GM18867 (cell line): Measurements from ENCODE around the gene KCNIP1.

Source experiments
- ATAC-seq: cut with Tn5 transposase; IDR thresholded peaks from one replicate; pipeline ENCODE4 v1.9.1; 2021; ENCODE audit warnings: mild to moderate bottlenecking, moderate library complexity; ENCODE audit not compliant: unreplicated experiment

The KCNIP1 gene

GRCh38 chr5:170639221-170639925 lies 135.6 kb downstream of the KCNIP1 start:
- no peak for ATAC-seq

- ATAC-seq: no peak
Measured at GRCh38 chr5:170640731-170641588, 137.1 kb downstream of the KCNIP1 start.

DNA sequence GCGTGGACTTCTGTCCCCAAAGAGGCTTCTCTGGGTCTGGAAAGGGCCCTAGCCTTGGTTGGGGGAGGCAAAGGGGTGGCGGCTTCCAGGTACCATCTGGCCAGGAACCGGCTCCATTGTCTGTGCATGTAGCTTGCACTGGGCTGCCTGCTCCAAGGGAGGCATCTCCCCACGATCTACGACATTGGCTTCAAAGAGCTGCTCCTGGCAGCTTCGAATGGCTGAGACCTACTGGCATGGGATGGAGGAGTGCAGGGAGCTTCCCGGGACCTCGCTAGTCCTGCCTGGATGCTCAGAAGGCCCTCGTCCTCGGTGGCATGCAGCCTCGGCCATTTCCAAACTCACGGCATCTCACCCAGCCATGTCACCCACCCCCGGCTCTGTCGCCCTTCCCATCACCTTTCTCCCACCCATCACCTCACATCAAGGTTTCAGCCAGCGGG lies 137.8 kb downstream of the KCNIP1 start:
- no peak for ATAC-seq

GRCh38 chr5:170642066-170642735 lies 138.4 kb downstream of the KCNIP1 start:
- no peak for ATAC-seq

DNA sequence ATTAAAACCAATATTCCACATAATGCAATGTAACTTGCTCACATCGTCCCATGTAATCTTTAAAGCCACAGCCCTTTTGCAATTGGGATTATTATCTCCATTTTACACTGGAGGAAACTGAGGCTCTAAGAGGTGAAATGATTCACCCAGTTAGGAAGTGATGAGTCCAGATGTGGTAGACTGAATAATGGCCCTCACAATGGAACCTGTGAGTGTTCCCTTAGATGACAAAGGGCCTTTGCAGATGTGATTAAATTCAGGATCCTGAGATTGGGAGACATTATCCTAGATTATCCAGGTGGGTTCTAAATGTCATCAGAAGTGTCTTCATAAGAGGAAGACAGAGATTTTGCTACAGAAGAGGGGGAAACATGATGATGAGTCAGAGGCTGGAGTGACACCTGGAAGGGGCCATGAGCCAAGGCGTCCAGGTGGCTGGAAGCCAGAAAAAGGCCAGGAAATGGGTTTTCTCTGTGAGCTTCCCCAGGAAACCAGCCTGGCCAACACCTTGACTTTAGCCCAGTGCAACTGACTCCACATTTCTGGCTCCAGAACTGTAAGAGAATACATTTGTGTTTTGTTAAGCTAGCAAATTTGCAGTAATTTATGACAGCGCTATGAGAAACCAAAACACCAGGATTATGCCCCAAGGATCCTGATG lies 139.1 kb downstream of the KCNIP1 start:
- no peak for ATAC-seq

DNA sequence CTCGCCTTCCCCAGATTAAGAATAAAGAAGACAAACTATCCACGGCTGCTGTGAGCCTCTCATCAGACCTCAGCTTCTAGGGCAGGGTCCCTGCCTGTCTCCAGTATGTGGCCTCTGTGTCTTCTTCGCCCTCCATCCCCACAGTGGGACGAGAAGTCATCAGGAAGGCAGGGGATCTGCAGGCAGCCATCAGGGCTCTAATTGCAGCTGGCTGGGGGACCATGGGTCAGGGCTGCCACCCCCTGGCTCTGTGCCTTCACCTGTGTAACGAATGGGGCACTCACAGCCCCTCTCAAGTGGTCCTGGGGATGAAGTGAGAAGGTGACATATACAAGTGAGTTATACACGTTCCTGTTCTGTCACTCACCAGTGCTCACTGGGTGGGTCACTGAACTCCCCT lies 139.8 kb downstream of the KCNIP1 start:
- no peak for ATAC-seq

DNA sequence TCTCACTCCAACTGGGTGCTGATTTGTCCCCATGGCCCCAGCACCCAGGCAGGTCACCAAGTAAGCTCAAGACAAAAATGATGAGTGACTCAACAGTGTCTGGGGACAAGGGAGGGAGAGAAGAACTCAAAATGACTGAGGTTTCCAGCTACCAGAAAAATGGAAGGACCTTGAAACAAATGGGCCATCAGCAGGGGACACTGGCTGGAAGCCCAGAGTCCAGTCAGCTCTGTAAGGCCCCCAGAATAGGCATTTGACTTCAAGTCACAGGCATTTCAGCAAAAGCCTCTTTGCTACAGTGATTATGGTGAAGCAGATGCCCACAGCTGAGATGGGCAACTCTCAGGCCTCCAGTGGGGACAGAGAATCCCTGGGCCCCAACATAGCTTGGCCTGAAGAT lies 140.7 kb downstream of the KCNIP1 start:
- no peak for ATAC-seq

DNA sequence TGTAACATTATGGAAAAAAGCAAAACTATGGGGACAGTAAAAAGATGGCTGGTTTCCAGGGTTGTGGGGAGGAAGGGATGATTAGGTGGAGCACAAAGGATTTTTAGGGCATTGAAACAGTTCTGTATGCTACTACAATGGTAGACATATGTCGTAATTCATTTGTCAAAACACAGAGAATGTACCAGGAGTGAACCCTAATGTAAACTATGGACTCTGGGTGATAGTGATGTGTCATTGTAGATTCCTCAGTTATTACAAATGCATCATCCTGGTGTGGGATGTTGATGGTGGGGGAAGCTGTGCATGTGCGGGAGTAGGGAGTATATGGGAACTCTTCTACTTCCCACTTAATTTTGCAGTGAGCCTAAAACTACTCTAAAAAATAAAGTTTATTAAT lies 144.7 kb downstream of the KCNIP1 start:
- ATAC-seq: no peak

DNA sequence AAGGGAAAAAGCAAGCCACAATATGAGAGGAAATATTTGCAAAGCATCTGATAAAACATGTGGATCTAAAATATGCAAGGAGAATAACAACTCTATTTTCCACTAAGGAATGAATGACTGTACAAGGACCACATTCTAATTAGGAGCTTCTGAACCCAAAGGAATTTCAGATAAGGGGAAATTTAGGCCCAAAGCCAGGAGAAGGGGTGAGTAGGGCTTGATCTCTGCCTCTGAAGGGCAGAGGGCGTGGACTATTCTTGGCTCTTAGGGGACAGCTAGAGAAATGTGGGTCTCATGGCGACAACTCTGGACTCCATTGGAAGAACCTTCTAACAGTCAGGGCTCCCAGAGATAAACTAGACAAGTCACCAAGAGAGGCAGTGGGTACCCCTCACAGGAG lies 147.0 kb downstream of the KCNIP1 start:
- no peak for ATAC-seq

DNA sequence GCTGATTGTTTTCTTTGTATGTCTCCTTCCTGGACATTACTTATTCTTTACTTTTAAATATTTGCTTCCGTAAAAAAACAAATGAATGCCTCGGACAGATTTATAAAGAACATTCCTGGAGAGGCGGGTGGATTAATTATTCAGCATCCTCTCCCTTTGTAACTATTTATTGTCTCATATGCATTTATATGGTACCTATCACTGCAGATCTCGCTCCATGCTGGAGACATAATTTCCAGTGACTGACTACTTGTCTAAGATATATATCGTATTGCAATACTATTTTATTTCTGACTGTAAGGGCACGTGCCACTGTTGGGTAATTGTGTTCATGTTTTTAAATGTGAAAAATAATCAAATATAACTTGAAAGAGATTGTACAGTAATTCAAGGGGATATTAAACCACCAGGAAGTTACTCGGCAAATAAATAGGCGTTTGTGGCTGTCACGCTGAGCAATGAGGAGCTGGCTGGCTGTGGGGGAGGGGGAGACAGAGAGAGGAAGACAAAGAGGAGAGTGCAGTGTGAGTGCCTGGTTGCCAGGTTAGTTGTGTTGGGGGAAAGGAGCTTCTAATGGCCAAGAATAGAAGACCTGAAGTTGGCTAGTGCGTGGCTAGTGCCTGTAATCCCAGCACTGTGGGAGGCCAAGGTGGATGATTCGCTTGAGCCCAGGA lies 147.9 kb downstream of the KCNIP1 start:
- no peak for ATAC-seq

- no peak for ATAC-seq
Measured at GRCh38 chr5:170655476-170655875, 151.7 kb downstream of the KCNIP1 start.

- ATAC-seq: no peak
Measured at GRCh38 chr5:170655920-170656319, 152.1 kb downstream of the KCNIP1 start.

GRCh38 chr5:170656346-170656745 lies 152.5 kb downstream of the KCNIP1 start:
- ATAC-seq: no peak

- no peak for ATAC-seq
Measured at GRCh38 chr5:170660531-170660930, 156.7 kb downstream of the KCNIP1 start.

- peak; percentile 84 for ATAC-seq
Measured at GRCh38 chr5:170662966-170663365, 159.1 kb downstream of the KCNIP1 start.

DNA sequence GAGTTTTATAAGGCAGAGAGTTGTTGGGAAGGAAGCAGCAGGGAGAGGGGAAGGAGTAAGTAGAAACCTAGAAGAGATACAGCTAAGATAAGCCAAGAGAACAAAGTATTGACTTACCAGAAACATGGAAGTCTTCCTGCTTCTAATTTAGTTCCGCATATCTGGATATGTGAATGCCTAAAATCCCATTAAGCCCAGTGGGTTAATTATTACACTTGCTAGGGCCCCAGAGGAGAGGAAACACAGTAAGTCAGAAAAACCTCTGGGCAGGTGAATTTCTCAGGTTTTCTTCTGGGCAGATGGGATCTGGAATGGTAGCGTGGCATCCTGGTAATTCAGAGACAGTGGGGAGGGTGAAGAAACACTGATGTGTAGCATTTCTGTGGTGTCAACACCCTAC lies 175.0 kb downstream of the KCNIP1 start:
- ATAC-seq: no peak

DNA sequence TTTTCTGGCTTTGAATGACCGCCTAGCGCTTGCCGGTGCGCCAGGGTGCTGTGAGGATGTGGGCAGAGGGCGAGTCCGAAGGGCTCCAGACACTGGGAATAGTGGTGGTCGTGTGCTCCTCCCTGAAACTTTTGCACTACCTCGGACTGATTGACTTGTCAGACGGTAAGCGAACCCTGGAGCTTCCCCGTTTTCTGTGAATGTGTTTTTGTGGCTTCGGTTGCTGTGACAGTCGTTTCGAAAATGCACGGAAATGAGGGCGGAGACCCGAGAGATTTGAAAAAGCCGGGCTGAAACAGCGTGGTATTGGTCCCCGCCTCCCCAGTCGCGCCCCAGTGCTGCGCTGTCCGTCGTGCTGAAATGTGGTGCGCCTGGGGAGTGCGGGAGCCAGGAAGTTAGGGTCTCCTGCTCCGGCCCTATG lies 177.2 kb downstream of the KCNIP1 start:
- ATAC-seq: peak; percentile 63

GRCh38 chr5:170691657-170692056 lies 187.8 kb downstream of the KCNIP1 start:
- no peak for ATAC-seq

GRCh38 chr5:170693701-170694100 lies 189.9 kb downstream of the KCNIP1 start:
- ATAC-seq: no peak

DNA sequence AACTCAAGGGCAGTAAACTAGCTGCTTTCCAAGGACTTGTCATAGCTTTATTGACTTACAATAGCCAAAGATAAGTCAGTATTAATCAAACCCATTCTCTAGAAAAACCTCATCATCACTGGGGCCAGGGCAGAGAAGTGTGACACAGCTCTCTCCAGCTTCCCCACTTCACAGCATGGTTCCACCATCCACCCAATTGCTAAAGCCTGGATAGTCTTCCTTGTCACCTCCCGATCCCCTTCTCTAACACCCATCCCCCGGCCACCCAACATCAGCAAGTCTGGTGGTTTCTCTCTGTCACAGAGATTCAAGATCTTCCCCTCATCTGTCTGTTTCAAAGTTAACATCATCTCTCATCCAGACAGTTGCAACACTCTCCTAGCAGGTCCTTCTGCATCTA lies 191.1 kb downstream of the KCNIP1 start:
- no peak for ATAC-seq

DNA sequence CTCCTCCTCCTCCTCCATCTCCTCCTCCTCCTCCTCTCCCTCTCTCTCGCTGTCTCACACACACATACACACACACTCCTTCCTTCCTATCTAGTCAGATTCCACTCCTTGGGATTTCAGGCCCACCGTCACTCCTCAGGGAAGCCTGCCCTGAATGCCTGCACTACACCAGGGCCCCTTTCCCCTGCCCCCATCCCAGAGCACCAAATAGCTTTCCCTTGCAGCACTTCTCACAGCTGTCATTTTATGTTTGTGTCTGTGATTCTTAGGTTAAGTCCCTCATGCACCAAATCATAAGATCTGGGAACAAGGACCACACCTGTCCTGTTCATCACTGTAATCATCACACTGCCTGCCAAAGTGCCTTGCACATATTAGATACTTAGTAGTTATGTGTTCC lies 193.2 kb downstream of the KCNIP1 start:
- ATAC-seq: no peak
